Measurements from ENCODE around the gene HTR1E. TPM values are rescaled to one million over a fixed set of nuclear protein-coding genes. Genes with fewer than 3 reads are reported as not detected.

Gene HTR1E
- total RNA-seq, 1 experiment from 2014 or later = not detected

DNA sequence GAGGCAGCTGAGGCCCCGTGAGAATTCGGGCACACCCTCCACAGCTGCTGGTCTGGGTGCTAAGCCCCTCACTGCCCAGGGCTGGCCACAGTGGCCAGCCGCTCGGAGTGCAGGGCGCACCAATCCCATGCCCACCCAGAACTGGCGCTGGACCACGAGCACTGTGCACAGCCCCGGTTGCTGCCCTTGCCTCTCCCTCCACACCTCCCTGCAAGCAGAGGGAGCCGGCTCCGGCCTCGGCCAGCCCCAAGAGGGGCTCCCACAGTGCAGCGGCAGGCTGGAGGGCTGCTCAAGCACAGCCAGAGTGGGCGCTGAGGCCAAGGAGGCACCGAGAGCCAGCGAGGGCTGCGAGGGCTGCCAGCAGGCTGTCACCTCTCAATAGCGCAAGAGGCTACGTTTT, 122.6 kb downstream of the HTR1E start:
- DNase-seq (ENCODE audit: low spot score) = no peak
- H3K4me1 ChIP-seq (ENCODE audit: insufficient read depth, low read length, poor library complexity, severe bottlenecking) = no peaks in the 10 kb centered on the region
- no peak overlapping the region for H3K4me3 ChIP-seq (ENCODE audit: low read depth, low read length, poor library complexity, severe bottlenecking)
- intact Hi-C loops (cut with micrococcal nuclease; ENCODE audit: unreplicated experiment) = loop anchor here (10.0 kb wide), 1 partner anchor 1405 kb away; no protein-coding TSS in a partner anchor
- H3K27me3 ChIP-seq (replicated peaks; ENCODE audit: insufficient read depth, low read depth, low read length, poor library complexity) = no peaks in the 10 kb centered on the region
- H3K9me3 ChIP-seq (ENCODE audit: low read depth, low read length, poor library complexity, severe bottlenecking) = no peaks in the 10 kb centered on the region
- CTCF ChIA-PET = no interaction called here
- H3K36me3 ChIP-seq (ENCODE audit: insufficient read depth, low read length, poor library complexity, severe bottlenecking) = no peaks in the 10 kb centered on the region
- no peak overlapping the region for H3K27ac ChIP-seq (ENCODE audit: low read depth, low read length, poor library complexity, severe bottlenecking)
- TF ChIP-seq, protein P1, sequence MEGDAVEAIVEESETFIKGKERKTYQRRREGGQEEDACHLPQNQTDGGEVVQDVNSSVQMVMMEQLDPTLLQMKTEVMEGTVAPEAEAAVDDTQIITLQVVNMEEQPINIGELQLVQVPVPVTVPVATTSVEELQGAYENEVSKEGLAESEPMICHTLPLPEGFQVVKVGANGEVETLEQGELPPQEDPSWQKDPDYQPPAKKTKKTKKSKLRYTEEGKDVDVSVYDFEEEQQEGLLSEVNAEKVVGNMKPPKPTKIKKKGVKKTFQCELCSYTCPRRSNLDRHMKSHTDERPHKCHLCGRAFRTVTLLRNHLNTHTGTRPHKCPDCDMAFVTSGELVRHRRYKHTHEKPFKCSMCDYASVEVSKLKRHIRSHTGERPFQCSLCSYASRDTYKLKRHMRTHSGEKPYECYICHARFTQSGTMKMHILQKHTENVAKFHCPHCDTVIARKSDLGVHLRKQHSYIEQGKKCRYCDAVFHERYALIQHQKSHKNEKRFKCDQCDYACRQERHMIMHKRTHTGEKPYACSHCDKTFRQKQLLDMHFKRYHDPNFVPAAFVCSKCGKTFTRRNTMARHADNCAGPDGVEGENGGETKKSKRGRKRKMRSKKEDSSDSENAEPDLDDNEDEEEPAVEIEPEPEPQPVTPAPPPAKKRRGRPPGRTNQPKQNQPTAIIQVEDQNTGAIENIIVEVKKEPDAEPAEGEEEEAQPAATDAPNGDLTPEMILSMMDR (conservative IDR thresholded peaks at IDR 0.05; ENCODE audit: low read depth, low read length) = no peak
- no peak for TF ChIP-seq EZH2 (IDR thresholded peaks at IDR 0.05; ENCODE audit: borderline replicate concordance, low read depth, low read length, poor library complexity, severe bottlenecking)
- POLR2A ChIA-PET (ENCODE audit: low non-redundant PET) = no interaction called here
- no TSS peak for BruUV-seq (replicated peaks)

DNA sequence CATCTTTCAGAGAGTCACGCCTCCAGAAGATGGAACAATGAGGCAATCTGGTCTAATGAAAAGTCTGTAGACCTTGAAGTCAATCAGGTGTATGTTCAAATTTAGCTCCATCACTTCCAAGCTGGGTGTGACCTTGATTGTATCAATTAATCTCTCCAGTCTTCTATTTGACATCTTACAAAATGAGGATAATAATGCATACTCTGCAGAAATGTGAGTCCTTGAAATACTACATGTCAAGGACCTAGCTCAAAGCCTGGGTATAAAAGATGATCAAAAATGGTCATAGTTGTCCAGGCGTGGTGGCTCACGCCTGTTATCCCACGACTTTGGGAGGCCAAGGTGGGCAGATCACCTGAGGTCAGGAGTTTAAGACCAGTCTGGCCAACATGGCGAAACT, 127.8 kb downstream of the HTR1E start:
- Histone ChIP-seq H3K36me3 (ENCODE audit: insufficient read depth, low read length, poor library complexity, severe bottlenecking) (no peaks in the 10 kb centered on the region), H3K4me3 (ENCODE audit: low read depth, low read length, poor library complexity, severe bottlenecking) (no peak overlapping the region), H3K27ac (ENCODE audit: low read depth, low read length, poor library complexity, severe bottlenecking) (no peak overlapping the region), H3K9me3 (ENCODE audit: low read depth, low read length, poor library complexity, severe bottlenecking) (no peaks in the 10 kb centered on the region), H3K4me1 (ENCODE audit: insufficient read depth, low read length, poor library complexity, severe bottlenecking) (no peaks in the 10 kb centered on the region), H3K27me3 (replicated peaks; ENCODE audit: insufficient read depth, low read depth, low read length, poor library complexity) (no peaks in the 10 kb centered on the region)
- BruUV-seq (replicated peaks) = no TSS peak
- intact Hi-C loops (cut with micrococcal nuclease; ENCODE audit: unreplicated experiment) = loop anchor here (5.0 to 10.0 kb wide), 3 partner anchors 327 to 1807 kb away; no protein-coding TSS in a partner anchor
- ChIA-PET CTCF (no interaction called here), POLR2A (ENCODE audit: low non-redundant PET) (no interaction called here)
- DNase-seq (ENCODE audit: low spot score) = no peak
- TF ChIP-seq, protein P1 (conservative IDR thresholded peaks at IDR 0.05; ENCODE audit: low read depth, low read length) = no peak
- TF ChIP-seq EZH2 (IDR thresholded peaks at IDR 0.05; ENCODE audit: borderline replicate concordance, low read depth, low read length, poor library complexity, severe bottlenecking) = no peak

Other genes with a start within 250 kb of the HTR1E start
- not detected in 2 replicates for gene CGA, start 157.6 kb downstream of the HTR1E start, total RNA-seq (2021)
- 42.6 and 45.0 TPM in 2 replicates for gene ZNF292, start 218.0 kb downstream of the HTR1E start, total RNA-seq (2021)